A549 (cell line): Measurements from ENCODE around the gene KCNK15. TPM values are rescaled to one million over a fixed set of nuclear protein-coding genes. Genes with fewer than 3 reads are reported as not detected.

Source experiments
- ATAC-seq, 2 experiments: fragments of 200-7000 bp in 1 of 2; fragments of >200 bp in 1 of 2; cut with Nextera tagmentation in 1 of 2; cut with Tn5 transposase in 1 of 2; 3 replicates each; pipeline versions ENCODE4 v1.8.0 to v1.9.1; 2018 to 2020; ENCODE audit warnings: mild to moderate bottlenecking in 1 of 2, moderate library complexity in 1 of 2
- CTCF ChIA-PET: fragments of 300-600 bp; sonication (Branson Sonifier 250); formaldehyde crosslinking; extraction: SDS; loops from one replicate; lab custom pipeline; 2021; ENCODE audit warnings: antibody characterized with exemption, inconsistent platforms; lab: Yijun Ruan, JAX
- POLR2A ChIA-PET: fragments of 350-600 bp; formaldehyde crosslinking; extraction: SDS; loops from one replicate; lab custom pipeline; 2021; ENCODE audit warnings: antibody characterized with exemption, inconsistent platforms; lab: Yijun Ruan, JAX
- DNase-seq, 2 experiments: peaks; one replicate each; pipeline versions ENCODE4 v3.0.0 to v3.0.0-alpha.2; 2011 to 2016; ENCODE audit warnings: low read depth in 1 of 2, low spot score in 1 of 2
- FAIRE-seq: peaks from 2 replicates; lab custom pipeline; 2011; peaks lifted over from hg19 to GRCh38; lab: Jason Lieb, UNC
- H3K27ac ChIP-seq, 2 experiments: fragments of >200 bp; sonication (Bioruptor Twin); formaldehyde crosslinking; 3 replicates each; pipeline ENCODE4 v1.5.1; 2016 to 2017
- H3K4me1 ChIP-seq: fragments of >200 bp; sonication (Bioruptor Twin); formaldehyde crosslinking; 3 replicates; pipeline ENCODE4 v1.6.1; 2016
- H3K4me2 ChIP-seq: fragments of >200 bp; sonication (Bioruptor Twin); formaldehyde crosslinking; 3 replicates; pipeline ENCODE4 v1.6.1; 2016
- H3K4me3 ChIP-seq: fragments of >200 bp; sonication (Bioruptor Twin); formaldehyde crosslinking; 3 replicates; pipeline ENCODE4 v1.5.1; 2016
- H3K9me3 ChIP-seq: fragments of >200 bp; sonication (Bioruptor Twin); formaldehyde crosslinking; 3 replicates; pipeline ENCODE4 v1.6.1; 2016
- CTCF ChIP-seq: fragments of >200 bp; sonication (Bioruptor Twin); formaldehyde crosslinking; IDR thresholded peaks from 3 replicates; pipeline ENCODE4 v1.5.1; 2016
- EHMT2 ChIP-seq: fragments of 200-600 bp; sonication (generic); IDR thresholded peaks from 2 replicates; pipeline ENCODE4 v1.6.1; 2016; ENCODE audit warnings: antibody characterized with exemption, low read depth, mild to moderate bottlenecking, moderate library complexity
- FOSL2 ChIP-seq, 2 experiments: fragments of 450-650 bp in 1 of 2; fragments of >200 bp in 1 of 2; sonication (Bioruptor Twin) in 1 of 2; formaldehyde crosslinking; IDR thresholded peaks; 2 replicates each; pipeline versions ENCODE4 v1.5.0 to v1.6.1; 2016 to 2020; ENCODE audit warnings: mild to moderate bottlenecking in 1 of 2, moderate library complexity in 1 of 2
- GATA3 ChIP-seq: IDR thresholded peaks from 2 replicates; pipeline ENCODE4 v1.6.1; 2012; ENCODE audit warnings: borderline replicate concordance
- HES2 ChIP-seq: fragments of >200 bp; sonication (Bioruptor Twin); formaldehyde crosslinking; IDR thresholded peaks from 2 replicates; pipeline ENCODE4 v1.6.1; 2016
- HEYL ChIP-seq: fragments of 250-450 bp; sonication (Bioruptor Pico); IDR thresholded peaks from 2 replicates; pipeline ENCODE4 v1.8.0; 2021; ENCODE audit warnings: mild to moderate bottlenecking, moderate library complexity
- KDM1A ChIP-seq: fragments of 200-600 bp; sonication (generic); IDR thresholded peaks from 2 replicates; pipeline ENCODE4 v1.6.1; 2016; ENCODE audit warnings: low read depth, mild to moderate bottlenecking
- MAFK ChIP-seq: fragments of 450-650 bp; IDR thresholded peaks from 2 replicates; pipeline ENCODE4 v1.6.1; 2014; ENCODE audit not compliant: partially characterized antibody
- MAZ ChIP-seq: fragments of 150-350 bp; IDR thresholded peaks from 2 replicates; pipeline ENCODE4 v1.6.1; 2014; ENCODE audit warnings: antibody characterized with exemption, low read depth, low read length, borderline replicate concordance
- NFE2L2 ChIP-seq: fragments of 150-350 bp; conservative IDR thresholded peaks from 2 replicates; pipeline ENCODE4 v1.6.1; 2014; ENCODE audit warnings: low read length
- PHF8 ChIP-seq: fragments of 200-600 bp; sonication (generic); IDR thresholded peaks from 2 replicates; pipeline ENCODE4 v1.6.1; 2016; ENCODE audit warnings: low read depth, mild to moderate bottlenecking, antibody characterized with exemption, moderate library complexity, borderline replicate concordance
- RAD21 ChIP-seq, 2 experiments: fragments of >200 bp in 1 of 2; sonication (Bioruptor Twin) in 1 of 2; formaldehyde crosslinking in 1 of 2; IDR thresholded peaks in 1 of 2; conservative IDR thresholded peaks in 1 of 2; 2 replicates in 1 of 2; 3 replicates in 1 of 2; pipeline ENCODE4 v1.6.1; 2012 to 2018; ENCODE audit warnings: inconsistent platforms in 1 of 2
- RCOR1 ChIP-seq: fragments of 150-350 bp; IDR thresholded peaks from 2 replicates; pipeline ENCODE4 v1.6.1; 2014; ENCODE audit warnings: antibody characterized with exemption, low read length, low read depth
- SMC3 ChIP-seq: fragments of >200 bp; sonication (Bioruptor Twin); formaldehyde crosslinking; IDR thresholded peaks from 3 replicates; pipeline ENCODE4 v1.6.1; 2018; ENCODE audit warnings: inconsistent platforms
- TFCP2L1 ChIP-seq: fragments of 250-450 bp; sonication (Bioruptor Pico); IDR thresholded peaks from 2 replicates; pipeline ENCODE4 v1.5.0; 2021; ENCODE audit warnings: mild to moderate bottlenecking
- ZFP36 ChIP-seq: fragments of 450-650 bp; IDR thresholded peaks from 2 replicates; pipeline ENCODE4 v1.6.1; 2014; ENCODE audit warnings: borderline replicate concordance; ENCODE audit not compliant: partially characterized antibody
- WGBS: methylation state at CpG from one replicate; pipeline ENCODE4 v1.1.6; 2017; ENCODE audit errors: missing lambda C conversion rate; 5-methylcytosine and 5-hydroxymethylcytosine counted together
- polyA plus RNA-seq, 4 experiments: library from polyadenylated mRNA; depleted of rRNA in 3 of 4; stranded (reverse); fragments of >200 nt; fragmentation: RNase III in 1 of 4; extraction: RNeasy Plus Mini Kit Qiagen cat#74134 plus additional on column Dnase treatment in 1 of 4; gene quantifications; 2 replicates in 3 of 4; 3 replicates in 1 of 4; pipeline ENCODE4 v1.2.3, GENCODE V29; 2011 to 2017
- TF ChIP-seq, protein P1 (sequence below): IDR thresholded peaks from 2 replicates; pipeline ENCODE4 v1.6.1; 2012

The KCNK15 gene
- polyA plus RNA-seq, 2 of the 4 experiments (the other 2 are of a cell fraction), result 0.43 to 0.49 TPM

DNA sequence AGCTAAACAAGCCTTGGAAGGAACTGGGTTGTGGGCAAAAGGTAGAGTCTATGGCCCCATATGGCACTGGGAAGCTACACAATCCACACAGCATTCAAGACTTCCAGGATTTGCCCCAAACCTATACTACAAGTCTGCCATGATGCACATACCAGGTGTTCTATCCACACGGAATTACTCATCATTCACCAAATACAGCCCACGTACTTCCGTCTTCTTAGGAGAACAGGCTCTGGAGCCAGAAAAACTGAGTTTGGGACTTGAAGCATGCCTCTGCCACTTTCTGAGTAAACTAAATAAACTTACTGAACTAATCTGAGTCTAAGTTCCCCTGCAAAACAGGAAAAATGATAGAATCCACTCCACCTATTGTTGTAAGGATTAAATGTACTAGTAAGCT lies 36.1 kb downstream of the KCNK15 start:
- no peaks in the 10 kb centered on the region for H3K4me1 ChIP-seq
- no peak for ATAC-seq
- ChIA-PET CTCF (interaction anchor here (0.6 to 3.3 kb wide), 4 partner anchors 13 to 564 kb away, joined by 3 to 9 read pairs (median 6); no protein-coding TSS in a partner anchor), POLR2A (no interaction called here)
- DNase-seq, result no peak
- H3K27ac ChIP-seq, result no peak overlapping the region
- FAIRE-seq, result no peak
- H3K4me2 ChIP-seq, result no peak overlapping the region
- no peaks in the 10 kb centered on the region for H3K9me3 ChIP-seq
- no peak overlapping the region for H3K4me3 ChIP-seq
- TF ChIP-seq EHMT2 (no peak), NFE2L2 (no peak), CTCF (no peak), TFCP2L1 (CRISPR knock-in tag) (no peak), HEYL (CRISPR knock-in tag) (no peak), RAD21 (conservative IDR thresholded peaks at IDR 0.05 in 1 of 2, IDR thresholded peaks at IDR 0.05 in 1 of 2) (no peak)
- TF ChIP-seq, protein P1, sequence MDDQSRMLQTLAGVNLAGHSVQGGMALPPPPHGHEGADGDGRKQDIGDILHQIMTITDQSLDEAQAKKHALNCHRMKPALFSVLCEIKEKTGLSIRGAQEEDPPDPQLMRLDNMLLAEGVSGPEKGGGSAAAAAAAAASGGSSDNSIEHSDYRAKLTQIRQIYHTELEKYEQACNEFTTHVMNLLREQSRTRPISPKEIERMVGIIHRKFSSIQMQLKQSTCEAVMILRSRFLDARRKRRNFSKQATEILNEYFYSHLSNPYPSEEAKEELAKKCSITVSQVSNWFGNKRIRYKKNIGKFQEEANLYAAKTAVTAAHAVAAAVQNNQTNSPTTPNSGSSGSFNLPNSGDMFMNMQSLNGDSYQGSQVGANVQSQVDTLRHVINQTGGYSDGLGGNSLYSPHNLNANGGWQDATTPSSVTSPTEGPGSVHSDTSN, result no peak
- 9% methylated on average over 3 of the region's 3 CpGs for WGBS

DNA sequence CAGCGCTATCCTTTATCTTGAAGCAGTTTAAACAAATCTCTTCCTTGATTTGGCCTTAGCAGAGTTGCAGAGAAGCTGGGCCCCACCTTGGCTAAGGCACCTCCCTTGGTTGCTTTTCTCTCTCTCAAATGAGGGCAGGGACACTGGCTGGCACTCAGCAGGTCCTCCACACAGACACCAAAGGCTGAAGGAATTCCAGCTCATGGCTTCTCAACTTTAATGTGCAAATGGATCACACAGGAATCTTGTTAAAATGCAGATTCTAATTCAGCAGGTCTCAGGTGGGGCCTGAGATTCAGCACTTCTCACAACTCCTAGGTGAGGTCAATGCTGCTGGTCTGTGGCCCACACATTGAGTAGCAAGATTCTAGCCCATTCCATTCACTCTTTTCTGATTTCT lies 39.0 kb downstream of the KCNK15 start:
- no peak for TF ChIP-seq MAFK
- Histone ChIP-seq H3K4me3 (no peak overlapping the region), H3K4me2 (no peak overlapping the region), H3K9me3 (no peaks in the 10 kb centered on the region), H3K4me1 (no peaks in the 10 kb centered on the region), H3K27ac (no peak overlapping the region)
- ATAC-seq (no peak), DNase-seq (no peak), FAIRE-seq (no peak)
- WGBS, result 30% methylated on average over 1 of the region's 1 CpG
- CTCF ChIA-PET, result interaction anchor here (1.1 to 3.3 kb wide), 2 partner anchors 13 to 16 kb away, joined by 3 to 9 read pairs; no protein-coding TSS in a partner anchor
- POLR2A ChIA-PET, result no interaction called here

- 20% methylated on average over 1 of the region's 1 CpG for WGBS
- no peak for TF ChIP-seq MAZ
- TF ChIP-seq CTCF, result peak; percentile 16; the same call in 1 of the 3 replicates
- TF ChIP-seq GATA3, result no peak
- TF ChIP-seq SMC3, result 0 out of 3 replicates have a peak, but pooled peaks have one; percentile 8
- no peak for TF ChIP-seq KDM1A
- TF ChIP-seq RAD21 (conservative IDR thresholded peaks at IDR 0.05 in 1 of 2, IDR thresholded peaks at IDR 0.05 in 1 of 2), result peak in 1 of 2 experiments; percentile 51; a peak in 2 of 5 replicates
- TF ChIP-seq RCOR1, result no peak
- TF ChIP-seq PHF8, result no peak
- TF ChIP-seq ZFP36, result no peak
- TF ChIP-seq FOSL2 (IDR thresholded peaks at IDR 0.05), result no peak
- TF ChIP-seq FOSL2 (CRISPR knock-in tag; IDR thresholded peaks at IDR 0.05), result no peak
- no peak for TF ChIP-seq HES2
- no peaks in the 10 kb centered on the region for H3K9me3 ChIP-seq
- no peak overlapping the region for H3K27ac ChIP-seq
- FAIRE-seq (no peak), ATAC-seq (peak; percentile 41 to 85; a peak in 3 of 6 replicates), DNase-seq (peak; percentile 36 to 39)
- no peak overlapping the region for H3K4me3 ChIP-seq
- ChIA-PET CTCF (interaction anchor here (0.7 to 1.7 kb wide), 8 partner anchors 12 to 138 kb away, joined by 3 to 8 read pairs (median 4); no protein-coding TSS in a partner anchor), POLR2A (no interaction called here)
- no peak overlapping the region for H3K4me2 ChIP-seq
- no peaks in the 10 kb centered on the region for H3K4me1 ChIP-seq
Measured at GRCh38 chr20:44785768-44786167, 40.1 kb downstream of the KCNK15 start.
